HS-5 (cell line): ENCODE measurements around the gene JAZF1.
A peak's percentile ranks its signal among the peaks of the same experiment; 100 is the strongest.
"Not testable (repeated sequence)": the region's sequence is repeated elsewhere in the genome, so short reads cannot be mapped to it uniquely, and the experiment has no call there.

ENCODE experiments used
- DNase-seq: peaks from one replicate; pipeline ENCODE4 v3.0.0-alpha.2; 2012; ENCODE audit warnings: low read depth

JAZF1 gene

DNA sequence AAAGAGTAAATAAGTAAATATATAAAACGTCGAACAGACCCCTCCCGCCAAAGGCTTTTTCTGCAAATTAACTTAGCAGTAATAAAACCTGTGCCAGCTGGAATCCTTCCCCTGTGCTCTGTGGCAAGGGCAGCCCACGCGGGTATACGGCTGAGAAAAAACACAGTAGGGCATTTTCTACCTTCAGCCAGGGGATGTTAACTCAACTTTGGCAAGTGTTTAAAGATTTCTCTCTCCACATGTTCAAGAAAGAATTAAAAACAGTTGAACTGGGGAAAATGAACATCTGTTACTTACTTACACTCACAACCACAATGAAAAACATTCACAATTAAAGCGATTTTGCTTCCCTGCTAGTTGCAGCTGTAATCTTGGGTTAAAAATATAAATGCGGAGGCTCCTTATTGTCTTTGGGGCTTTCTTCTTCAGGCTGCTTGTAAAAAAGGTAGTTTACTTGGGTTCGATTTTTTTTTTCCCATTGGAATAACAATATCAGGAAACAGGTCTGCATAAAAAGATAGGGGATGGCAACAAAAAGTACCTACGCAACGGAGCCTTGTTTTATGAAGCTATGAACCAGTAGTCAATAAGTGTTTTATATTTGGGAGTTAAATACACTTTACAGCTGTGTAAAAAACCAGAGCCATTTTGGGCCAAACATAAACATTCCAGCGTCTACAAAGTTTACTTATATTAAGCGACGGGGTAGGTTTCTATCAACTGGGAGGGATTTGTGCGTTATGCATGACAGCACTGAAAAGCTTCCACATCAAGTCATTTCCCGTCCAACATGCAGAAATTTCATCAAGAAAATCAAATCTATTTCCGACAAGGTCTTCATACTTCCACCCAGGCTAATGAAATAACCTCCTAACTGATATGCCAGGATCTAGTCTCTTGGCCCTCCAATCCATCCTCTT lies 308.0 kb downstream of the JAZF1 start:
- no peak for DNase-seq

DNA sequence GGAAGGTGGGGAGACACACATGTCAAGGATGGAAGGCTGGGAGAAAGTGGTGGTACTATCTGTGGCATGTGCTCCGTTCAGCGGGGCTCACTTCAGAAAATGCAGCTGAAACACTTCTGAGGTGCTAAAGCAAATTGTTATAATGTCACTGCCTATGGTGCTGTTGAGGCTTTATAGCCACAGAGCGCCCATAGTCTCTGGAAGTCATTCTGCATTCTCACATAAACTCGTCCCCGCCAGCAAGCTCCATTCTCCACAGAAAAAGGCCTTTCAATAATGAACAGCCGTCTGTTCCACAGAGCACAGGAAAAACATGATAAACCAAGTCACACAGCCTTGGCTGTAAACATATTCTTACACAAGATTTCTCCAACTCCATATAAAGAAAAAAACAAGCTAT lies 308.7 kb downstream of the JAZF1 start:
- no peak for DNase-seq

DNA sequence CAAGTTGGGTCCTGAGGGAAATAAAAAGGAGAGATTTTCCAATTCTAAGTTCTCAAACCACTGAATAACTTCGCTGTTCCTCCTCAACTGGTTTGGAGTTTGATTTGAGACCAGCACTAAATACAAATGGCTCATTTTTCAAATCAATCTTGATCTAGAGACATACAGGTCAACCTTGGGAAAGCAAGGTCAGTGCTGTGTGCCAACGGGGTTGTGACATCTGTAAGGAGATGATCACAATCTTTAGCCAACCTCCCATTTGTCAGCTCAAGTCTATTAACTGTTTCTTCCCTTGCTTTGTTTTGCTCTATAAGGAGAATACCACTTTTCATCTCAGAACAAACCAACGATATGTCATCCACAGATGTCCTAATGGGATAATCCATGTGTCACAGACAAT lies 309.5 kb downstream of the JAZF1 start:
- DNase-seq, result no peak

DNA sequence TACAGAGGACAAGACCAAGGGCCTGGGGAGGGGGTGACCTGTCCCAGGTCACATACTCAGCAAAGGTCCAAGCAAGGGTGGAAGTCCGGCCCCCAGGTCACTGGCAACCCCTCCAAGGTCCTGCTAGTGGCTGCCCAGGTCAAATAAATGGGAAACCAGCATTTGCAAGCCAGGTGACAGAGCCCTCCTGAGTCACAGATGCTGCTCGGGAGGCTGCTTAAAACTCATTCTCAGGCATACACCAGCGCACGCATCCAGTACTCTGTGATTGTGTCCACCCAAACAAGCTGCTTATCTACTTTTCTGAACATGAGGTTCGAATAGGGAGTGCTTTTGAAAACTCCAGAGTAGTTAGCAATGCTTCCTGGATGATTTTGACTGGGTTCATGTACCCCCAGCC lies 310.0 kb downstream of the JAZF1 start:
- no peak for DNase-seq

DNA sequence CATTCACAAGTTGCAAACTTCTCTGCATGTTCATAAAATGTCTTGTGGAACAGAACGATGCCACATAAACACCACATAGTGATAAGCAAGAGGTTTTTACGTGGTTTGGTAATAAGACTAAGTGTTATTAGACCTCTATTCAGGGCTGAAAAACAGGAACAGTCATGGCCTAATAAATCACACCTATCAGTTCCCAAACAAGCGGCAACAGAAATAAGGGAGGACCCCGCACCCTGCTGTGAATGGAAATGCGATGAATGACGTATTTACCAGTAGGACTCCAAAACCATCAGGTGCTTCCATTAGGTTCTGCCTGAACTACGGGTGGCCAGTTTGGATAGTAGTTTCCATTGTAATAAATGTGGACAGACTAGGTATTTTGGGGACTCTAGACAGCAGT lies 311.5 kb downstream of the JAZF1 start:
- DNase-seq, result no peak

DNA sequence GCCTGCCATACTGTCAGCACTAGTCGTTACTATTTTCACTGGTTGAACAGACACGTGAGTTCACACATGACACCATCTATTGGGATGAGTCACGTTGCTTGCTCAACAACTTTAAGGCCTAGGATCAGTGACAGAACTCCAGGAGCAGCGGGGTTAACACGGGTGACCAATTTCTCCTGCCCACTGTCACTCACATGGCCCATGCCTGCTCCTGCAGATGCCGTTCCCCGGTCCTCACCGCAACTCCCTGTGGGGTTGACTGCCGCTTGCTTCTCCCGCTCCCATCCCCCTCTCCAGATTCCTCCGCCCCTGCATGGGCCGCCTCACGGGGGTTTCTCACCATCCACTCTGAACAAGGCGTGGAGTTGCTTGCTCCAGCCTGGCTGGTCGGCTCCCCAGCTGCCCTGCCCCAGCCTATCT lies 312.5 kb downstream of the JAZF1 start:
- peak; percentile 6 for DNase-seq

DNA sequence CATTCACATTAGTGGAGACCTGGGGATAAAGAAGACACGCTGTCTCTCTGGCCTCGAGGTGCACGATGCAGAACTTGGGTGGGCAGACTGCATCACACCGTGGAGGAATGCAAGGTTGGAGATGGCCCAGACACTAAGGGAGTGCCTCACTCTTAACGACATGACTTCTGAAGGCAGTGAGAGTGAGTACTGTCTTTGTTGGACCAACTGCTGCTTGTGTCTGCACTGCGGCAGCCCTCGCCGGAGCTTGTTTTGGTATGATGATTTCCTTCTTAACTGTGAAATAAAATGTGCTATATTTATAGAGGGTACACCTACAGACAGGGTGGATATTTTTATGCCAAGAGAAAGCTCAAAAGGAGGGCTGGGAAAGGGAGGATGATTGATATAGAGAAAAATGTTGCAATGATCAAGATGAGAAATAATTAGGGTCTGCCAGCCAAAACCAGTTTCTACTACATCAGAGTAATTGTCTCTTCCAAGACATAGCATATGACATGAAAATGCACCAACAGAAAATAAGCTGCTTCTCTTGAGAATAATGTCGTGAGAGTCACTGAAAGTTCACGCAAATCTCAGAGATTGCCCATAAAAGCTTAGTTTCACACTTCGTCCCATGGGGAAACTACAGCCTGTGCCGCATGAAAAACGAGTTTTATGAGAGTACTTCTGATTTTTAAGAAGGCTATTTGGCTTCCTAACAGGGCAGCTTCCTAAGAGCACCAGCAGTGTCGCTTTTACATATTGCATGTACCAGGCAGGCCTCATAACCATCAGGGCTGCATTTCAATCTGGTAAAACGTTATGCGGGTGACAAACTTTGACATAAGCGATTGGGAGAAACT lies 313.5 kb downstream of the JAZF1 start:
- no peak for DNase-seq

DNA sequence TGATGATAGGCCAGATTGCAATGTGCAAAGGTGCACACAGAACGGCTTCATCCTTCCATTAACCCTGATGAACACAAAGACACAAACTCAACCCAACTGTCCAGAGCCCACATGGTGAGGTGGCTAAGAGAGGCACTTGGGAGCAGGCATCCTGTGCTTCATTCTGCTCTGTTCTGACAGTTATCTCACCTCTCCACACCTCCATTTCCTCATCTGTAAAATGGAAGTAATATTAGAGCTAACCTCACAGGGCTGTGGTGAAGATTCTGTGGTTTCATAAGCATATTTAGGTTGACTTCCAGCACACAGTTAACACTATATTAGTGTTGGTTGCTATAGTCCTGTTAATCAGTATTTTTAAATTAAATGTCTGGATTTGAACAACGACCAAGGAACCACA lies 314.3 kb downstream of the JAZF1 start:
- DNase-seq, result no peak

DNA sequence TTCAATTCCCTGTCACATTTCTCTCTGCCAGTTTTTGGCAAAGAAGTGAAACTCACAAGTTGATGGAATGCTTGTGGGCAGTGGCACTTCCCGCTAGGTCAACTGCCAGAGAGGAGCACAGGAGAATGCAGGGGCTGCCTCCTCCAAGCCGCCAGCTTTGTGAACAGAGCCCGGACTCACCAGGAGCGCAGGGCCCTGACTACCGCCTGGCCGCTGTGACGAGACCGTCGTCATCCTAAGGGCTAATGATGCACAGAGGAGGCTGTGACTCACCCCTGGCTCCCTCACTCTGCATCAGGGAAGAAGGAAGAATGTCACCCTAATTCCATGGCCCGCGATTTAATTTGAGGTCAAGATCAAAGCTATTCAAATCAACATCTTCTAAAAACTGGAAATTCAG lies 316.7 kb downstream of the JAZF1 start:
- no peak for DNase-seq

DNA sequence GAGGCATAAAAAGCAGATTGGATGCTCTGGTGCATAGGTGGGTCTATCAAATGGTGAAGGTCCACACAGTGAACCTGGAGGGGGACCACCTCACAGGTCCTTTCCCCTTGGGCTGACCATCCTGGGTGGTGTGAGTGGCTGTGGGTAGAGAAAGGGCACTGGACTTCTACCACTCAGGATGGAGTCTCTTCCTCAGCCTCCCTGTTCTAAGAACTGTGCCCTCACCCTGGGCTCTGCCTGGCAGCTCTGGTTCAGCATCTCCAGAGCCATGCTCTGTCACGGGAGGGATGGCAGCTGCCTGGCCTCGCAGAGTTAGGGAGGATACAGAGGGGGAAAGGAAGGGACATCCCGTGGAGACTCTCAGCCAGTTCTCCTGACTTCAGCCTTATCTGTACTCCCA lies 318.8 kb downstream of the JAZF1 start:
- no peak for DNase-seq

DNA sequence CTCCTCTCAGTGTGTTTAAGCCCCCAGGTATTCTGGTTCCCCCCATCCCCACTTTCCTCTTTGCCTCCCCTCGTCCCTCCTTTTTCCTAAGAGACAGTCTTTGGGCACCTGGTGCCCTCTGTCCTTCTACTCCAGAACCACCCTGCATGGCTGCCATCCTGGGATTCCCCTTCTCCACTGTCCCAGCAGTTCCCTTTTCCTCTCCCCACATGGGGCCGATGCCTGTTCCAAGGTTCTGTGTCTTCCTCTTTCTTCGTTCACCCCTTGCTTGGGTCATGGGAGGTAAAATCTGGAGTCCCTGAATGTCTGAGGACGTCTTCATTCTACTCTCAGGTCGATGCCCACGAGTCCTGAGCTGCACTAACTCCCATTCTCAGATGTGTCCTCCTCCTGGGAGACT lies 319.8 kb downstream of the JAZF1 start:
- DNase-seq, result no peak

DNA sequence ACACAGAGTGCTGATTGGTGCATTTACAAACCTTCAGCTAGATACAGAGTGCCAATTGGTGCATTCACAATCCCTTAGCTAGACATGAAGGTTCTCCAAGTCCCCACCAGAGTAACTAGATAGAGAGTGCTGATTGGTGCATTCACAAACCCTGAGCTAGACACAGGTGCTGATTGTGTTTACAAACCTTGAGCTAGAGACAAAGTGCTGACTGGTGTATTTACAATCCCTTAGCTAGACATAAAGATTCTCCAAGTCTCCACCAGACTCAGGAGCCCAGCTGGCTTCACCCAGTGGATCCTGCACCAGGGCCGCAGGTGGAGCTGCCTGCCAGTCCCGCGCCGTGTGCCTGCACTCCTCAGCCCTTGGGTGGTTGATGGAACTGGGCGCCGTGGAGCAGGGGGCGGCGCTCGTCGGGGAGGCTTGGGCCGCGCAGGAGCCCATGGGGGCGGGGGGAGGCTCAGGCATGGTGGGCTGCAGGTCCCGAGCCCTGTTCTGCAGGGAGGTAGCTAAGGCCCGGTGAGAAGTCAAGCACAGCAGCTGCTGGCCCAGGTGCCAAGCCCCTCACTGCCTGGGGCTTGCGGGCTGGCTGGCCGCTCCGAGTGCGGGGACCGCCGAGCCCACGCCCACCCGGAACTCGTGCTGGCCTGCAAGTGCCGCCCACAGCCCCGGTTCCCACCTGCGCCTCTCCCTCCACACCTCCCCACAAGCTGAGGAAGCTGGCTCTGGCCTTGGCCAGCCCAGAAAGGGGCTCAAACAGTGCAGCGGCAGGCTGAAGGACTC lies 323.7 kb downstream of the JAZF1 start:
- DNase-seq, result not testable (repeated sequence)

DNA sequence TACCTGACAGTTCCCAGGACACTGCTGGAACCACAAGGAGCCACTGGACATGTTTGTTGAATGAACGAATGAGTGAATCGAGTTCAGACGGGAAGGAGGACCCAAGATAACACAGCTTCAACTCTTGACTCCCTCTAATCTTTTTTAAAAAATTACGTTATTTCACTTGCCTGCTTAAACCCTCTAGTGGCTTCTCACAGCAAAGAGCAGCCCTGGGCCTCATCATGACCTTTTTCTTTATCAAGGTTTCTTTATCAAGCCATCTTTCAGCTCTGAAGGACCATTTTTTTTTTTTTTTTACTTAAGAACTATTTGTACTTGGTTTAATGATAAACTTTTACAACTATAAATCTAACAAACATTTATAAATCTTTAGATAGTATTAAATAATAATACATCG lies 330.1 kb downstream of the JAZF1 start:
- no peak for DNase-seq

DNA sequence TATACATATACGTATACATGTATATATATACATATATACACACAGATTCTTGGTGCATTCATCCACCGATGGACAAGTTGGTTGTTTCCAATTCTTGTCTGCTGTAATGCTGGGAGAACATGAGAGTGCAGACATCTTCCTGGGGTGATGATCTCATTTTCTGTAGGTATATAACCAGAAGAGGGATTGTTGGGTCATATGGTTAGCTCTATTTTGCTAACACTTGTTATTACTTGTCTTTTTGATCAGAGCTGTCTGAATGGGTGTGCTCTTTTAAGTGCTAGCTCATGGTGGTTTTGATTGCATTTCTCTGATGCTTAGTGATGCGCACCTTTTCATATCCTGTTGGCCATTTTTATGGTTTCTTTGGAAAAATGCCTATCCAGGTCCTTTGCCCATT lies 334.2 kb downstream of the JAZF1 start:
- no peak for DNase-seq

DNA sequence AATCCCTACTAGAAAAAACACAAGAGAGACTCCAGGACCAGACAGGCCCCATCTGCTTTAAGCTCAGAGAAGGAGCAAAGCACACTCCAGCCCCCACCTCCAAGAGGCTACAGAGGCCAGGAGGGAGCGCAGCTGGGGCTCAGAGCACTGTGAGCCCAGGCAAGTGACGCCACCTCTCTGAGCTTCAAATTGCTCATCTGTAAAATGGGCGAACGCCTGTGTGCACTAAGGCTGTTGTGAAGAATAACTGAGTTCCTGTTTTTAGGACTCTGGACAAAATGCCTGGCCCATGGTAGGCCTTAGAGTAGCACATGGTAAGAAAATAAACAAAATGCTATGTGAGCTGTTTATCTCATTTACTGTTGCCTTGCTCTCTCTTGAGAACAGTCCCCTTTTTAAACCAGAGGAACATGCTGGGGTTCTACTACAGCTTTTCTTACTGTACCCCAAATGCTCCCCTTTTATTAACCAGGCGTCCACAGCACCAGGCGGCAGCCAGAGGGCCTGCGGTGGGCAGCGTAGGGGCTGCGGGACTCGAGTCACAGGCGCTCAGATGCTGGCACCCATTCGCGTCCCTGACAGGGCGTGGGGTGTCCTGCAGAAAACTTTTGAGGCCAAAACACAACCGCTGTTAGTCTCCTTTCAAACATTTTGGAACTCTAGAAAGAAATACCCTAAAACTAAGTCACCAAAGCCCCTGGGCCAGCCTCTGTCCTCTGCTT lies 336.9 kb downstream of the JAZF1 start:
- DNase-seq, result no peak

DNA sequence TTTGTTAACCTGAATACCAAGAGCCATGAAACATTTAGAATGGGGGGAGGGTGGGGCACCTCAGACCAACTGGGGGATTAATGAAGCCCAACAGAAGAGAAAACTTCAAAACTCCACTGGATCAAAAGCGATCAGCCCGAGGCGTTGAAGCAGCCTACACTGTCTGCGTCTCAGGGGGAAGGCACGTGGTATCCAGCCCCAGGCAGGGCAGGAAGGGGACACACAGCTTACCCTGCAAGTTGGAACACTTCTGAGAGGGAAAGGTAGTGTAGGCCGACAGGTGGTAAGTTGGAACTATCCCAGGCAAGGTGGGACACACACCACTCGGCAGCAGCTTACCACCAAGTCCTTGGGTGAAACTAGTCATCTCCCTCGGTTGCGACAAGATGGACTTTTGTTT lies 337.7 kb downstream of the JAZF1 start:
- DNase-seq, result no peak

DNA sequence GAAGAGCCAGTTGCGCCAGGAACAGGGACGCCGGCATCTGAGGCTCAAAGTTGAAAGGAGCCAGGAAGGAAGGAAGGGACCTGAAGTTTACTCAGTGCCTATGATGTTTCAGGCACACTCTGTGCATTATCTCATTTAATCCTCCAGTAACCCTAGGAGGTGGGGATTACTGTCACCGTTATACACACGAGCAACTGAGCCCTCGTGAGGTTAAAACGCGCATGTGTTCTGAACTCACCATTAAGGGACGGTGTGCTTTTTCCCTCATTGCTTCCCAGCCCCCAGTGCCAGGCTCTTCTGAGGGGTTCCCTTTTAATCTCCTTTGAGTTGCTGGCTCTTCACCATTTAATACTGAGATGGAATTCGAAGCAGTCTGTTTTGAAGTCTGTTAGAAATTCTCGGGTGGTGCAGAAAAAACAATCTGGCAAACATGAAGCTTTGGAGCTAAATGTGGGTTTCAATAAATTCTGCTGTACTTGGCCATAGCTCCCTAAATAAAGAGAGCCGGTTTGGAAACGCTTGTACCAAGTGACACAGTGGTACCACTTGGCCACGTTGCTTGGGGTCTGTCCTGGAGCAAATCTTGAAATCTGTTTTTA lies 338.4 kb downstream of the JAZF1 start:
- no peak for DNase-seq

DNA sequence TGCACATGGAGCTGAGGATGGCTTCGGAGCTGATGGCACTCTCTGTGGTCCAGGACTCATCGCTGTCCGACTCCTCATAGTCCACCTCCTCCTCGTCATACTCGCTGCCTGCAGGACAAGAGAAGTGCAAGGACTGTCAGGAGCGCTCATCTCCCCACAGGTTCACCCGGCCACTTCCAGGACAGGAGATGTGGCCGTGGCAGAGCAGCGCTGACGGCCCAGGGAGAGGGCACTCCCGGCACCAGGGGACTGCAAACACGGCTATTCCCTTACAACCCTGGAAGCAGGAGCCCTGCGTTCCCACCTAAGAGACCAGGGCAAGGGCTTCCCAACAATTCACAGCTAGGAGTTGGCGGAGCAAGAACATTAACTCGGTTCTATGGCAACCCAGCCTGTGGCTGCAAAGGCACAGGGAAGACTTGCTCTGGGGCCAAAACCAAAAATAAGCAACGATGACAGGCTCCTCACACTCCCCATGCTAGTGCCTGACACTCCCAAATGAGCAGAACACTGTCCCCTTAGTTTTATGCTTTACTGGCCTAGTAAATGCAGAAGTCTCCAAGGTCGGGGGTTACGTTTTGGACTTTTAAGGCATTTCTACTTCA lies 339.7 kb downstream of the JAZF1 start:
- DNase-seq, result no peak

DNA sequence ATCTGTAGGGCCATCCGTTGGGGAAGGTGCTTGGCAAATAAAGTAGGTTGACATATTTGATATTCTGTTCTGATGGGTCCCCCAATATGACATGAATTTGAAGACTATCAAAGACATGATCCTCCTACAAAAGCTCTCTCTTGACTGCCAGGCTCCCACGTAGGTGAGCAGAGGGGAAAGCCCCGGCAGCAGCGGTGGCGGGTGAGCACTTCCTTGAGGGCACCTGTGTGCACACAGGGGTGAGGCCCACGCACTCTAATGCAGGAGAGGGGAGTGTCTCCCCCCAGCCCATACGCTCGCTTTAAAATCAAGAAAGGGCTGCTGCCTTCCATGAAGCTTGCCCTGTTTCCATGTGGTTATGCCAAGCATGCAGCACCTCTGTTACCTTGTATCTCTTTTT lies 340.3 kb downstream of the JAZF1 start:
- DNase-seq, result no peak

DNA sequence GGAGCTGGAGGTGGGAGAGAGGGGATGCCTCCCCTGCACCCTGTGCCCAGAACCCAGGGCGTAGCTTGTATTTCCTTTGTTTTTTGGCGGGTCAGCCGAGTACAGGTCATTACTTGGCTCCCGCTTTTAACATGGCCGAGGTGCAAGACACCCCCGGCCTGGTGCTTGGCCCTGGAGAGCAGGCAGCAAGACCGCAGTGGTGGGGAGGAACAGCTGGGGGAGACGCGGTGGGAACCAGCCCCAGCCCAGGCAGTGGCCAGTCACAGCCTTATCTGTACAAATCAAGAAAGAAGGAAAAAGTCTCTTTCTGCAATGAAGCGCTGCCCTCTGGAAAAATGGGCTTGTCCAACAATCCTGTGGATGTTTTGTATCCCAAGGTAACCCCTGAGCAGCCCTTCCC lies 341.5 kb downstream of the JAZF1 start:
- DNase-seq, result no peak

DNA sequence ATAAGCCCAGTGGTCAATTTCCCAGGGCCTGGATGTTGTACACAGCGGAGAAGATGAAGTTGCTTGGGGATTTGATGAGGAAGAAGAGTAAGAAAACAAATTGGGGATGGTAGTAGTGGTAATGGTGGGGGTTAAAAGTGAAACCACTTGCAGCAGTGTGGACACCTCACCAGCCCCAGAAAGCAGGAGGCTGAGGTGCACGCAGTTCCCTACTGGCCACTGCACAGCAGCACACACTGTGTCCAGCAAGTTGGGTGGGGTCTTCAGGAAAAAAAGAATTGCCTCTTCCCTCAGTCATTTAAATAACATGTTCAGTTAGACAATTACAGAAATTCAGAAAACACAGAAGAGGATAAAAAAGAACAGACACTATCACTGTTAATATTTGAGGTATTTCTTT lies 344.1 kb downstream of the JAZF1 start:
- no peak for DNase-seq
